SK-N-SH treated with all-trans-retinoic acid at 6 μM for 48 hours (cell line): ENCODE measurements around the gene ZFX.
A peak's percentile ranks its signal among the peaks of the same experiment; 100 is the strongest.

Experiments
- ATAC-seq: fragments of 200-7000 bp; cut with Tn5 transposase; 3 replicates; pipeline ENCODE4 v1.9.1; 2020; ENCODE audit warnings: mild to moderate bottlenecking, moderate library complexity
- ARNTL ChIP-seq: fragments of 450-650 bp; formaldehyde crosslinking; IDR thresholded peaks from 2 replicates; pipeline ENCODE4 v1.5.0; 2020; ENCODE audit warnings: low read depth, mild to moderate bottlenecking, moderate library complexity, borderline replicate concordance
- BACH2 ChIP-seq: fragments of 250-450 bp; sonication (Bioruptor Pico); IDR thresholded peaks from 2 replicates; pipeline ENCODE4 v1.9.0; 2021; ENCODE audit warnings: mild to moderate bottlenecking, borderline replicate concordance
- CSDC2 ChIP-seq: fragments of 250-450 bp; sonication (Bioruptor Pico); IDR thresholded peaks from 2 replicates; pipeline ENCODE4 v1.5.0; 2020; ENCODE audit warnings: mild to moderate bottlenecking, moderate library complexity
- GLIS3 ChIP-seq: fragments of 250-450 bp; sonication (Bioruptor Pico); IDR thresholded peaks from 2 replicates; pipeline ENCODE4 v1.5.0; 2020; ENCODE audit warnings: mild to moderate bottlenecking, moderate library complexity
- ISL1 ChIP-seq: fragments of 250-450 bp; sonication (Bioruptor Pico); IDR thresholded peaks from 2 replicates; pipeline ENCODE4 v2.1.2; 2022; ENCODE audit warnings: mild to moderate bottlenecking, moderate library complexity
- RARB ChIP-seq: fragments of 250-450 bp; sonication (Bioruptor Pico); IDR thresholded peaks from 2 replicates; pipeline ENCODE4 v1.8.0; 2021; ENCODE audit warnings: mild to moderate bottlenecking, moderate library complexity
- SNAI2 ChIP-seq: fragments of 250-450 bp; sonication (Bioruptor Pico); IDR thresholded peaks from 2 replicates; pipeline ENCODE4 v1.5.0; 2020; ENCODE audit warnings: mild to moderate bottlenecking, moderate library complexity
- TCF4 ChIP-seq: fragments of 250-450 bp; sonication (Bioruptor Pico); IDR thresholded peaks from 2 replicates; pipeline ENCODE4 v1.8.0; 2021; ENCODE audit warnings: mild to moderate bottlenecking, moderate library complexity, borderline replicate concordance
- TOX ChIP-seq: fragments of 250-450 bp; sonication (Bioruptor Pico); IDR thresholded peaks from 2 replicates; pipeline ENCODE4 v1.8.0; 2021; ENCODE audit warnings: mild to moderate bottlenecking, moderate library complexity, borderline replicate concordance
- ZC3H10 ChIP-seq: fragments of 250-450 bp; sonication (Bioruptor Pico); IDR thresholded peaks from 2 replicates; pipeline ENCODE4 v1.5.1; 2021; ENCODE audit warnings: mild to moderate bottlenecking, moderate library complexity
- ZFP30 ChIP-seq: fragments of 450-650 bp; formaldehyde crosslinking; IDR thresholded peaks from 2 replicates; pipeline ENCODE4 v1.5.0; 2022; ENCODE audit warnings: mild to moderate bottlenecking, moderate library complexity
- ZNF565 ChIP-seq: fragments of 450-650 bp; formaldehyde crosslinking; conservative IDR thresholded peaks from 2 replicates; pipeline ENCODE4 v1.5.0; 2020; ENCODE audit warnings: low read depth, mild to moderate bottlenecking, moderate library complexity
- ZNF70 ChIP-seq: fragments of 450-650 bp; formaldehyde crosslinking; IDR thresholded peaks from 2 replicates; pipeline ENCODE4 v1.5.0; 2020; ENCODE audit warnings: mild to moderate bottlenecking, moderate library complexity
- TF ChIP-seq, protein P1 (sequence below): fragments of 250-450 bp; sonication (Bioruptor Pico); IDR thresholded peaks from 2 replicates; pipeline ENCODE4 v1.5.1; 2020; ENCODE audit warnings: low read depth, mild to moderate bottlenecking, moderate library complexity
- TF ChIP-seq, protein P2 (sequence below): fragments of 250-450 bp; sonication (Bioruptor Pico); IDR thresholded peaks from 2 replicates; pipeline ENCODE4 v1.5.0; 2020; ENCODE audit warnings: mild to moderate bottlenecking, moderate library complexity
- TF ChIP-seq, protein P3 (sequence below): fragments of 250-450 bp; sonication (Bioruptor Pico); IDR thresholded peaks from 2 replicates; pipeline ENCODE4 v1.8.0; 2020; ENCODE audit warnings: mild to moderate bottlenecking, moderate library complexity, borderline replicate concordance
- TF ChIP-seq, protein P4 (sequence below): fragments of 250-450 bp; sonication (Bioruptor Pico); IDR thresholded peaks from 2 replicates; pipeline ENCODE4 v1.5.1; 2021; ENCODE audit warnings: mild to moderate bottlenecking, moderate library complexity
- TF ChIP-seq, protein P5 (sequence below): fragments of 250-450 bp; sonication (Bioruptor Pico); IDR thresholded peaks from 2 replicates; pipeline ENCODE4 v1.8.0; 2021; ENCODE audit warnings: low read depth, mild to moderate bottlenecking, moderate library complexity, borderline replicate concordance

ZFX gene

DNA sequence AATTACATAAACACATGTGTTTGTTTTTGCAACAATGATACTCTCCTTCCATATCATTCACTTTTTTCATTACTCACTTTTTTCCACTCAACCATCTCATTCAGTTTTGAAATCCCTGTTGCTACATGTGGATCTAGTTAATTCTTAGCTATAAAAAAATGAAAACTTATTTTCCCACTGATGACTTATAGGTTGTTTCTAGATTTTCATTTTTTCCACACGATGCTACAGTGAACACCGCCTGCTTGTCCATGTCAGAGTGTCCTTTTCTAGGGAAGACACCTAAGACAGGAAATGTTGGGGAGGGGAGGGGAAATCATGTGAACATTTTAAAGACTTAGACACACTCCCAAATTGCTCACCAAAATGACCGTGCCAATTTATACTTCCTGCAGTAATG lies 94.2 kb downstream of the ZFX start:
- ATAC-seq, result peak; percentile 26; the same call in 2 of the 3 replicates
- TF ChIP-seq, protein P1, sequence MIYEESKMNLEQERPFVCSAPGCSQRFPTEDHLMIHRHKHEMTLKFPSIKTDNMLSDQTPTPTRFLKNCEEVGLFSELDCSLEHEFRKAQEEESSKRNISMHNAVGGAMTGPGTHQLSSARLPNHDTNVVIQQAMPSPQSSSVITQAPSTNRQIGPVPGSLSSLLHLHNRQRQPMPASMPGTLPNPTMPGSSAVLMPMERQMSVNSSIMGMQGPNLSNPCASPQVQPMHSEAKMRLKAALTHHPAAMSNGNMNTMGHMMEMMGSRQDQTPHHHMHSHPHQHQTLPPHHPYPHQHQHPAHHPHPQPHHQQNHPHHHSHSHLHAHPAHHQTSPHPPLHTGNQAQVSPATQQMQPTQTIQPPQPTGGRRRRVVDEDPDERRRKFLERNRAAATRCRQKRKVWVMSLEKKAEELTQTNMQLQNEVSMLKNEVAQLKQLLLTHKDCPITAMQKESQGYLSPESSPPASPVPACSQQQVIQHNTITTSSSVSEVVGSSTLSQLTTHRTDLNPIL (CRISPR knock-in tag), result no peak
- TF ChIP-seq TCF4 (no peak), ZFP30 (no peak), CSDC2 (CRISPR knock-in tag) (no peak), ZNF70 (CRISPR knock-in tag) (no peak), ISL1 (CRISPR knock-in tag) (no peak), ZC3H10 (CRISPR knock-in tag) (no peak), GLIS3 (no peak), RARB (CRISPR knock-in tag) (no peak), TOX (CRISPR knock-in tag) (no peak), SNAI2 (CRISPR knock-in tag) (no peak), ARNTL (CRISPR knock-in tag) (no peak), BACH2 (CRISPR knock-in tag) (no peak)
- TF ChIP-seq, protein P2, sequence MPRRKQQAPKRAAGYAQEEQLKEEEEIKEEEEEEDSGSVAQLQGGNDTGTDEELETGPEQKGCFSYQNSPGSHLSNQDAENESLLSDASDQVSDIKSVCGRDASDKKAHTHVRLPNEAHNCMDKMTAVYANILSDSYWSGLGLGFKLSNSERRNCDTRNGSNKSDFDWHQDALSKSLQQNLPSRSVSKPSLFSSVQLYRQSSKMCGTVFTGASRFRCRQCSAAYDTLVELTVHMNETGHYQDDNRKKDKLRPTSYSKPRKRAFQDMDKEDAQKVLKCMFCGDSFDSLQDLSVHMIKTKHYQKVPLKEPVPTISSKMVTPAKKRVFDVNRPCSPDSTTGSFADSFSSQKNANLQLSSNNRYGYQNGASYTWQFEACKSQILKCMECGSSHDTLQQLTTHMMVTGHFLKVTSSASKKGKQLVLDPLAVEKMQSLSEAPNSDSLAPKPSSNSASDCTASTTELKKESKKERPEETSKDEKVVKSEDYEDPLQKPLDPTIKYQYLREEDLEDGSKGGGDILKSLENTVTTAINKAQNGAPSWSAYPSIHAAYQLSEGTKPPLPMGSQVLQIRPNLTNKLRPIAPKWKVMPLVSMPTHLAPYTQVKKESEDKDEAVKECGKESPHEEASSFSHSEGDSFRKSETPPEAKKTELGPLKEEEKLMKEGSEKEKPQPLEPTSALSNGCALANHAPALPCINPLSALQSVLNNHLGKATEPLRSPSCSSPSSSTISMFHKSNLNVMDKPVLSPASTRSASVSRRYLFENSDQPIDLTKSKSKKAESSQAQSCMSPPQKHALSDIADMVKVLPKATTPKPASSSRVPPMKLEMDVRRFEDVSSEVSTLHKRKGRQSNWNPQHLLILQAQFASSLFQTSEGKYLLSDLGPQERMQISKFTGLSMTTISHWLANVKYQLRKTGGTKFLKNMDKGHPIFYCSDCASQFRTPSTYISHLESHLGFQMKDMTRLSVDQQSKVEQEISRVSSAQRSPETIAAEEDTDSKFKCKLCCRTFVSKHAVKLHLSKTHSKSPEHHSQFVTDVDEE (CRISPR knock-in tag), result no peak
- TF ChIP-seq, protein P3, sequence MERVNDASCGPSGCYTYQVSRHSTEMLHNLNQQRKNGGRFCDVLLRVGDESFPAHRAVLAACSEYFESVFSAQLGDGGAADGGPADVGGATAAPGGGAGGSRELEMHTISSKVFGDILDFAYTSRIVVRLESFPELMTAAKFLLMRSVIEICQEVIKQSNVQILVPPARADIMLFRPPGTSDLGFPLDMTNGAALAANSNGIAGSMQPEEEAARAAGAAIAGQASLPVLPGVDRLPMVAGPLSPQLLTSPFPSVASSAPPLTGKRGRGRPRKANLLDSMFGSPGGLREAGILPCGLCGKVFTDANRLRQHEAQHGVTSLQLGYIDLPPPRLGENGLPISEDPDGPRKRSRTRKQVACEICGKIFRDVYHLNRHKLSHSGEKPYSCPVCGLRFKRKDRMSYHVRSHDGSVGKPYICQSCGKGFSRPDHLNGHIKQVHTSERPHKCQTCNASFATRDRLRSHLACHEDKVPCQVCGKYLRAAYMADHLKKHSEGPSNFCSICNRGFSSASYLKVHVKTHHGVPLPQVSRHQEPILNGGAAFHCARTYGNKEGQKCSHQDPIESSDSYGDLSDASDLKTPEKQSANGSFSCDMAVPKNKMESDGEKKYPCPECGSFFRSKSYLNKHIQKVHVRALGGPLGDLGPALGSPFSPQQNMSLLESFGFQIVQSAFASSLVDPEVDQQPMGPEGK, result no peak
- TF ChIP-seq, protein P4, sequence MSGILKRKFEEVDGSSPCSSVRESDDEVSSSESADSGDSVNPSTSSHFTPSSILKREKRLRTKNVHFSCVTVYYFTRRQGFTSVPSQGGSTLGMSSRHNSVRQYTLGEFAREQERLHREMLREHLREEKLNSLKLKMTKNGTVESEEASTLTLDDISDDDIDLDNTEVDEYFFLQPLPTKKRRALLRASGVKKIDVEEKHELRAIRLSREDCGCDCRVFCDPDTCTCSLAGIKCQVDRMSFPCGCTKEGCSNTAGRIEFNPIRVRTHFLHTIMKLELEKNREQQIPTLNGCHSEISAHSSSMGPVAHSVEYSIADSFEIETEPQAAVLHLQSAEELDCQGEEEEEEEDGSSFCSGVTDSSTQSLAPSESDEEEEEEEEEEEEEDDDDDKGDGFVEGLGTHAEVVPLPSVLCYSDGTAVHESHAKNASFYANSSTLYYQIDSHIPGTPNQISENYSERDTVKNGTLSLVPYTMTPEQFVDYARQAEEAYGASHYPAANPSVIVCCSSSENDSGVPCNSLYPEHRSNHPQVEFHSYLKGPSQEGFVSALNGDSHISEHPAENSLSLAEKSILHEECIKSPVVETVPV (CRISPR knock-in tag), result no peak
- TF ChIP-seq, protein P5, sequence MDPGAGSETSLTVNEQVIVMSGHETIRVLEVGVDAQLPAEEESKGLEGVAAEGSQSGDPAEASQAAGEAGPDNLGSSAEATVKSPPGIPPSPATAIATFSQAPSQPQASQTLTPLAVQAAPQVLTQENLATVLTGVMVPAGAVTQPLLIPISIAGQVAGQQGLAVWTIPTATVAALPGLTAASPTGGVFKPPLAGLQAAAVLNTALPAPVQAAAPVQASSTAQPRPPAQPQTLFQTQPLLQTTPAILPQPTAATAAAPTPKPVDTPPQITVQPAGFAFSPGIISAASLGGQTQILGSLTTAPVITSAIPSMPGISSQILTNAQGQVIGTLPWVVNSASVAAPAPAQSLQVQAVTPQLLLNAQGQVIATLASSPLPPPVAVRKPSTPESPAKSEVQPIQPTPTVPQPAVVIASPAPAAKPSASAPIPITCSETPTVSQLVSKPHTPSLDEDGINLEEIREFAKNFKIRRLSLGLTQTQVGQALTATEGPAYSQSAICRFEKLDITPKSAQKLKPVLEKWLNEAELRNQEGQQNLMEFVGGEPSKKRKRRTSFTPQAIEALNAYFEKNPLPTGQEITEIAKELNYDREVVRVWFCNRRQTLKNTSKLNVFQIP, result no peak

DNA sequence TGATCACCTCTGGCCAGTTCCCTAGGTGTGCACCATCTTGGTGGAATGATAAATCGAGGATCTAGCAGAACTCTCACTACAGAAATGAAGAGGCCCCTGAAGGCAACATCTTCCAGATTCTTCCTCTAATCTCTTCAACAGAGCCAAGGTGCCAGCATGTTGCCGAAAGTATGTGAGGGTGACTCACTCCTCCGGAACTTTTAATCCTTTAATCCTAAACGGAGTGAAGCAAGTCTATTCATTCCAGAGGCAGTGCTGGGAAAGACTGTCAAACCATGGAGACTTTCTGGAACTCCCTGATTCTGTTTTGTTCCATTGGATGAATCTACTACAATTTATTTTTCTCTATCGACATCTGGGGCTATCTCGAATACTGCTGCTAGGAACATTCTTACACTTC lies 95.7 kb downstream of the ZFX start:
- peak; percentile 83 for ATAC-seq
- TF ChIP-seq ZC3H10 (CRISPR knock-in tag), result no peak
- TF ChIP-seq ZNF565 (CRISPR knock-in tag), result no peak
- TF ChIP-seq, protein P5, result no peak
- no peak for TF ChIP-seq ISL1 (CRISPR knock-in tag)
- no peak for TF ChIP-seq ARNTL (CRISPR knock-in tag)
- TF ChIP-seq SNAI2 (CRISPR knock-in tag), result no peak
- no peak for TF ChIP-seq ZFP30
- TF ChIP-seq, protein P3, result no peak
